Activated CD4-positive, alpha-beta memory T cell treated with anti-CD3 and anti-CD28 coated beads, Interleukin-2, amount 10 ng/mL, durations not matched to agents 7 days and 5 days (primary cell): Measurements from ENCODE around the gene BRS3. TPM values are rescaled to one million over a fixed set of nuclear protein-coding genes. Genes with fewer than 3 reads are reported as not detected.

Experiments used
- total RNA-seq, 2 experiments: library from RNA; stranded (reverse); gene quantifications; one replicate each; pipeline ENCODE4 v1.2.3, GENCODE V29; 2021

Gene BRS3
- total RNA-seq, 2 experiments from 2014 or later: not detected

Other genes starting within 250 kb of the BRS3 start
- gene MAP7D3, start 236.5 kb upstream of the BRS3 start, total RNA-seq: 10 to 100 TPM; 14.5 to 14.8 TPM
- not detected for gene ADGRG4, start 187.0 kb upstream of the BRS3 start, total RNA-seq
- gene HTATSF1, start 9.6 kb downstream of the BRS3 start, total RNA-seq: 10 to 100 TPM; 63.7 to 64.1 TPM
- gene VGLL1, start 44.3 kb downstream of the BRS3 start, total RNA-seq: not detected
- 100 to 1,000 TPM; 139 TPM for gene CD40LG, start 160.2 kb downstream of the BRS3 start, total RNA-seq